Activated CD4-positive, CD25-positive, alpha-beta regulatory T cell treated with anti-CD3 and anti-CD28 coated beads, Interleukin-2, amount 50 U/mL, for 16 hours (primary cell): ENCODE results near the gene LRP1B.
"Not testable (repeated sequence)": the region's sequence is repeated elsewhere in the genome, so short reads cannot be mapped to it uniquely, and the experiment has no call there.

Experiments used
- DNase-seq: peaks from one replicate; pipeline ENCODE4 v3.0.0-alpha.2; 2020; ENCODE audit warnings: low read depth, low spot score

LRP1B gene

DNA sequence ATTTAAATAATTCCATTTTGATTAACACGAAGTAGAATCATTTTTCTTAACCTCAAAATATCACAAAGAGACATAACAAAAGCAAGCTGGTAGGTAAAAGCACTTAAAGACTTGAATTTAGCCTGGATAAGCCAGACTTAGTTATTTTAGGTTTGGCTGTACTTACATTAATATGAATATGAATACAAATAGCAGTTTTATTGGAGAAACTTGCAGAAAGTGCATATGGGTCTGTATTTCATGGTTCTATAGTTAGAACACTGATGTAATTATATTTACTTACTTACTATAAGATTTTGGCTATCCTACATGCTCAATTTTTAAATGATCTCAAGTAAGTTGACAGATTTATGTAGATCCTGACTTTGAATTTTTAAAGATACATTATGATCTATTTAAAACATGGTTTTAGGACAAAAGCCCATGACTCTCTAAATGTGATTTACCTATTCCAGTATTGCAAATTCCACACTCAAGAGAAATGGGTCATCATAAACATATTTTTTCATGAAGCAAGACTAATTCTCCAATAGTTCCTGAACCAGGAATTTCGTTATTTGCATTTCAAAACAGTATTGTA lies 1775.2 kb downstream of the LRP1B start:
- no peak for DNase-seq

DNA sequence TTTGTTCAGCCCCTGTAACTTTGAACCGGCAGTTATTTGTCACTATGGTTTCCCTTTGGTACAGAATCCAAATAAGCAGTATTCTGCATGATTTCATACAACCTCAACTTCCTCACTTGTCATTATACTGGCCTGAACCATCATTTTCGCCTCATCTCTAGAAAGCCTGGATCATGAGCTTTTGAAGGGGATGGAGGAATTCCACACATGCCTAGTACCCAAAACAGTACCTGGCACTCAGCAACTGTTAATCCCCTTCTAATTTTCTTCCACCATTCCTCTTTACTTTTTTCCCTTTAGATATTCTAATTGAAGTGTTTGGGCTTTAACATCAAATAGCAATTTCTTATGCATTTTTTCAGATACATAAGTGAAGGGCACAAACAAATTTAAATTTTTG lies 1776.3 kb downstream of the LRP1B start:
- no peak for DNase-seq

DNA sequence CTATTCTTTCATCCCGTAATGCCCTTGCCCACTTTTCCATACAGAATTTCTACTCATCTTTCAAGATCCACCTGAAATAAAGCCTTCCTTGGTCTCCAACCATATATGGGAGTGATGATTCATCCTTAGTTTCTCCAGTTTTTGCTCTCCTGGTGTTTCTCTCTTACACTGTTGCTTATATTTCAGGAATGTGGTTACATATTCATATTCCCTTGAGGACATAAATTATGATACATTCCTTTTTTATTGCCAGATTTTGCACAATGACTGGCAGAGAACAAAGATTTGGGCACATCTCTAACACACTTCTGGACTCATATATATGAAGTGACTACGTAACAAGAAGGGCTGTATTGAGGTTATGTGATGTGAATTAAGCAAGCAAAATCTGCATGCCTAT lies 1777.3 kb downstream of the LRP1B start:
- DNase-seq, result no peak

DNA sequence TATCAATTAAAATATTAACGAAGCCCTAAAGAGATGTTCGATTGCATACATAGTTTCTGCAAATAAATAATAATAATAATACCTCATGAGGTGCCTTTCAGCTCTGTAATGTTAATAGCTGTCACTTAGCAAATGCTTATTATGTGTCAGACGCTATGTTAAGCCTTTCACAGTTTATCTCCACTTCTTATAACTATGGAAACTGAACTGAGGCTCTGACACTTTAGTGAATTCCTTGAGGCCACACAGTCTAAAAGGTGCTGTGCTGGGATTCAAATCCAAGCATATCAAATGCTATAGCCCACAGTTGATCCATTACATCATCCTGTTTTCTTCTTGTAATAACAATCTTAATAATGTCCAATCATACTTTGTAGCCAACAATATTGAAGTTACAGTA lies 1779.1 kb downstream of the LRP1B start:
- no peak for DNase-seq

DNA sequence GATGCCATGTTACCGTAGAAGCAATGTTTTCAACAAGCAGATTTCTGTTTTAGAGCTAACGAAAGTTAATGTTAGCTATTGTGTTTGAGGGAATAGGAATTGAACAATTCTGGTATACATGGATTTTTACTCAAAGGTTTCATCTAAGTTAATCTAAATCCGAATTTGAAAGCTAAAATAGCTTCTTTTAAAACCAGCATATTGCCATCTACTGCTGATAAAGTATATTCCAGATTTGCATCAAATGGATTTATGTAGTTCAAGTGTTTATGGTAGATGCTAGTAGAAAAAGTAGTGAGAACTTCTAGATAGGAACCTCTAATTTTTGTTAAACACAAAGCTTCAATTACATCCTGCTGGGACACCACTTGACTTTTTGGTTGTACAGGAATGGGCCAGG lies 1781.1 kb downstream of the LRP1B start:
- no peak for DNase-seq

DNA sequence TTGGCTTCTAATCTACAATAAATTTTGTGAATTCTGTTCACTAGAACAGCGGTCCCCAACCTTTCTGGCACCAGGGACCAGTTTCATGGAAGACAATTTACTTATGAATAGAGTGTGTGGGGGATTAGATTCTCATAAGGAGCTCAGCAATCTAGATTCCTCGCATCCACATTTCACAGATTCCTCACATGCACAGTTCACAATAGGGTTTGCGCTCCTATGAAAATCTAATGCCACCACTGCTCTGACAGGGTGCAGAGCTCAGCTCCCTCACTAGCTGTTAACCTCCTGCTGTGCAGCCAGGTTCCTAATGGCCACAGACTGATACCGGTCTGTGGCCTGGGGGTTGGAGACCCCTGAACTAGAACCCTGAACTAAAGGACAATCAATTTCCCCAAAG lies 1782.0 kb downstream of the LRP1B start:
- DNase-seq, result no peak

DNA sequence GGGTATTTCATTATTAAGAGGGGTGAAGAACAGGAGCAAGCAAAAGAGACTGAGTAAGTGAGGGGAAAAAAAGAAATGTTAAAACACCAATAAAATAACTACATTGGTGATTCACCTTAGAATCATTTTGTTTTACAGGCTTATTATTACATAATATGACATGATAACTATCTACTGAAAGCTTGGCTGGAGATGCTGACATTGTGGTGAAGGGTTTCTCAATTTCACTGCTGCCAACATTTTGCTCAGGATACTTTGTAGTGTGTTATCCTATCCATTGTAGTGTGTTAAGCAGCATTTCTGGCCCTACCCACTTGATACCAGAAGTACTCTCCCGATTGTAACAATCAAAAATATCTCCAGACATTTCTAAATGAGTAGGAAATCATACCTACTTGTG lies 1786.0 kb downstream of the LRP1B start:
- no peak for DNase-seq

DNA sequence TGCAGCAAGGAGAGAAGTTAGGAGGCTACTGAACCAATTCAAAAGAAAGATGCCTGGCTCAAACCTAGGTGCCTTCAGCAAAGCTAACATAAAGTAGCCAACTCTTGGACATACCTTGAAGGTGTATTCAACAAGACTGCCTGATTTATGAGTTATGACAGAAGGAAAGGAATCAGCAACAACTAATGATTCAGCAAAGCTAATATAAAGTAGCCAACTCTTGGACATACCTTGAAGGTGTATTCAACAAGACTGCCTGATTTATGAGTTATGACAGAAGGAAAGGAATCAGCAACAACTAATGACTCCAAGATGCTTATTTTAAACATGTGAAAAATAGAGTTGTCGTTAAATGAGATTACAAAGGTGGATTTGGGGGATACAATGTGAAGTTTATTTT lies 1786.5 kb downstream of the LRP1B start:
- not testable (repeated sequence) for DNase-seq

DNA sequence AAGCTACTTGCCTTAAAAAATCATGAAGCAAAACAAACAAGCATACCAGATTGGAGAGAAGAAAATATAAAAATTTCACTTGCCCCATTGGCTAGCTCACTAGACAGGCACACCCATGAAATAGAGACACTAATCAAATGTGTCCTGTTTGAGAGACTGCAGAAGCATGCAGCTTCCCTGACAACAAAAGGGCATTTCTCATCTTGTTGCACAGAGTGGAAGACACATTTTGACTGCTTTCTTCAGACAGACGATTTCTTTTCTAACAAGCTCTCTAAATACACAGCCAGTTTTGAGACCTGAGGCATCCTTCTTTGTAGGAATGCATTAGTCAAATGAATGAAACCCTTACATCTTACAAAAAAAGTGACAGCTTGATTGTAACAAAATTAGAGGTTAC lies 1792.0 kb downstream of the LRP1B start:
- no peak for DNase-seq

DNA sequence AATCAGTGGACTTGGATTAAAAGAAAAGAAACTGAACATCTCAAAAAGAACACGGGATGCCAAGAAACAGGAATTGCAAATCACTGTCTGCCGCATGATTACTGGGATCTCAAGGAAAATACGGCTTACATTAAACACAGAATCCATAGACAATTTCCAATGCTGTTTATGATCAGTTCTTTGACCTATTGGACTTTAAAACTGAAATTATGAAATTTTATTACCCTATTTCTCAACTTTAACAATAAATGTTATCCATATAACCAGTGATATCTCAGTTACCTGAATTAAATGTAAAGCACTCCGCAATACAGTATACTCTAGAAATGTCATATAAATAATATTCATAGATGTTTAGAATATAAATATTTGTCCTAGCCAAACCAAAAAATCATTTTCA lies 1793.8 kb downstream of the LRP1B start:
- DNase-seq, result no peak

DNA sequence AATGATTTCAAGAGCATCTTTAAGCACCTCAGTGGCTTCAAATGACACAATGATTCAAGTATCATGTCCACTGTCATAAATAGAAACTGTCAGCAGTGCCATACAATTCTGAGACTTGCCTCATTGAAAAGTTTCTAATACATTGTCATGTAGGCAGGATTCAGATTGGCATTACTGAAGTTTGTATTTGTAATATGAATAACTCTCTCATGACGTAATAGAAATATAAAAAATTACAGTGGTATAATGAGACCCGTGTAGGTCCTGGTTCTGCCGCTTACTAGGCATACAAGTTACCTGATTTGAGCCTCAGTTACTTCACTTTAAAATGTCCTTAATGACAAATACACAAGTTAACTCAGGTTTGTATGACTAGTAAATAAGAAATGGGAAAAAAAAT lies 1814.5 kb downstream of the LRP1B start:
- DNase-seq, result no peak

DNA sequence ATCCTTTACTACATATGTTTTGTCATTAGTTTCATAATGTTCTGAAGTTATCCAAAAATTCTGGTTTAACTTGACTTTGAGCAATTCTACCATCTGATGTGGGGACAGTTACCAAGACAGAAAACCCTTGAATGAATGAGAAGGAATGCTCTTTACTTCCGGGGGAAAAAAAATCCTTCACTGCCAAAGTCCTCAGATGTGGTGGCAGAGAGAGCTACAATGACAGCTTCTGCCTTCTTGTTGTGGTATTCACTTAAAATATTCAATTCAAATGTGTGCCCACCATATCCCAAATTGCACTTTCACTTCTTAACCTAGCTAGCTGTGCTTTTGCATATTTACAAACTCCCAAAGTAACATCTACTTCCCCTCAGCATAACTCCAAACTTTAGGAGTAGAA lies 1818.9 kb downstream of the LRP1B start:
- DNase-seq, result no peak

DNA sequence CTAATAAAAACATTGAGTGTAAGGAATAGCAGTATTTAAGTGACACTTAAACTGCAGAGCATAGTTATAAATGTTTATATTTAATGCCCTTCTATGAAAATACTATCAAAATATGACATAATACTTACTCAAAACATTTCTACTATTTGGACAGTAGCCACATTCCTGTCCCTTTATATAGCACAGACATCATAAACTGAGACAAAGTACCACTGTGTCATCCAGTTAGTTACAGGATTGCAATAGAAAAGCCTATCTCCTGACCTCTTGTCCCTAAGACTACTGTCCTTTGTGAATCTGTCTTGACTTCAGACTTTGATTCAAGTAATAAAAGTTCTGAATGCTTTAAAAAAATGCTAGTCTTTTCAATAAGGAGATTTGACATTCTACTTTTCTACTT lies 1822.1 kb downstream of the LRP1B start:
- no peak for DNase-seq

DNA sequence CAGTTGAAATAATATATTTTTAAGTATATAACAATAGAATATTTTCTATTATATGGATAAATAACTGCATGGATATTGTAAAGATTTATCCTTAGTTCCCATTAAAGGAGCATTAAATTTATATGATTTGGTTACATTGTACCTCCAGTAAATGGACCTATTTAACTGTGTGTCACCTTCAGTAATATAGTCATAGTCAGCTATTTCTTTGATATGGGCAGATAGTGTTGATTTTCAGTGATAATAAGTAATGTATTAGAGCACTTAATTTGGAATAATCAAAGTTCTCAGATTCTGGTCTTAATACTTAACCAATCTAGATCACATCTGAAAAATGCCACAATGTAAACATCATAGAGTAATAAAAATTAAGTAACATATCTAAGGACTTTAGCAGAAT lies 1823.3 kb downstream of the LRP1B start:
- DNase-seq, result no peak

DNA sequence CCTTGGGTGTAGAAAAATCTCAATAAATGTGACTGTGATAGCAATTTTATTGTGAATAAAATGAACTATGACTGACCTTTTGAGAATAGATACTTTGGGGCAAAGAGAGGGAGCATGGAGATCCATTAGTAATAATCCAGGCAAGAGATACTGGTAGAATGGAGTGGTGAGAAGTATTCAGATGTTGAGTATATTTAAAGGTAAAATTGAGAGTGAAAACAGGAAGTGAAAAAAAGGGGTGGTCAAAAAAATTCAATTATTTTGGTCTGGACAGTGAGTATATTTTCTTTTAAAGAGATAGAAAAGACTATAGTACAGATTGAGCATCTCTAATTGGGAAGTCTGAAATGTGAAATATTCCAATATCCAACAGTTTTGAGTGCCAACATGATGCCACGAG lies 1835.0 kb downstream of the LRP1B start:
- DNase-seq, result no peak

DNA sequence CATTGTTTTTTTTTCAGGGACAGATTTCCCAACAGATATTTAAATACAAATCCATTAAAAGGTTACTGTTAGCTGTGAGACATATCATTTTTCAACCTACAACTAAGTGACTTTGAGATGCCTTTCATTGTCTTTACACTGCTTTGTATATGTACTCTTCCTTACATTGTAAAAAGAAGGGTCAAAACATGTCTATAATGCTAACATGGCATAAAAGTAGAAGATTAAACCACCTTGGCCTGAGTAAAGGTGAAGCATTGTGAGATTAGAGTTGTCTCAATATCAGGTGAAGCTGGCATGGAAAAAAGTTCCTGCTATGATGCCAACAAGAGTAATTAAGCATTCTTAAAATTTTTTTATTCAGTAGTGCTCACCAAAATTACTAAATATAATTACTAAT lies 1842.1 kb downstream of the LRP1B start:
- no peak for DNase-seq

DNA sequence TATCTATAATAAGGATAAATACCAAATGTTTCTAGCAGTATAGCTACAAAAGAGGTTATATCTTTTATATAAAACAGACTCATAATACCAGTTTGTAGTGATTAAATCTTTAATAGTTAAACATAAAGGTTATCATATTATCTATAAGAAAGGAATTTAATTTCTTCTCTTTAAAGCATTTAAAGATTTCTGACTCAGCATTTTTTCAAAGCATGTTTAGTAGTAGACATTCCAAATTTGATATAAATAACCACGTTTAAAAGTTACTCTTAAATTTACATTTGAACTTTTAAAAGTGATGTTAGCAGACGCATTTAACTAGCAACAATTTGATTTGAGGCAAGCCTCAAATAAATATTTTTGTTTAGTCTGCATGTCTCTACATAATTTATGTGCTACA lies 1842.6 kb downstream of the LRP1B start:
- no peak for DNase-seq

DNA sequence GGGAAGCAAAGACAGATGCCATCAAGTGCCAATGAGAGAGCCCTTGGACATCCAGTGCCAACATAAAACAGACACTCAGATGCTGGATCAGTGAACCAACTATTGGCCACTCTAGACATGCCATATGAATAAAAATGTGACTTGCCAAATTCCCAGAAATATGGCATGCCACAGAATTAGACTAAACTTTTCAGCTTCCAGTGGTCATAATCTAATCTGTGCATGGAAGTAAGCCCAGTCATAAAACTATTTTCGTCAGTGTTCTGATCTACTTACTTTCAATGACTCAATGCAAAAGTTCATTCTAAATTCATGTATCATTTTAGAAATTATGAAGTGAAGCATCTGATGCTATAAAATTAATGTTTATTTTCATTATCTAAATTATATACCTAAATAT lies 1844.4 kb downstream of the LRP1B start:
- DNase-seq, result no peak

DNA sequence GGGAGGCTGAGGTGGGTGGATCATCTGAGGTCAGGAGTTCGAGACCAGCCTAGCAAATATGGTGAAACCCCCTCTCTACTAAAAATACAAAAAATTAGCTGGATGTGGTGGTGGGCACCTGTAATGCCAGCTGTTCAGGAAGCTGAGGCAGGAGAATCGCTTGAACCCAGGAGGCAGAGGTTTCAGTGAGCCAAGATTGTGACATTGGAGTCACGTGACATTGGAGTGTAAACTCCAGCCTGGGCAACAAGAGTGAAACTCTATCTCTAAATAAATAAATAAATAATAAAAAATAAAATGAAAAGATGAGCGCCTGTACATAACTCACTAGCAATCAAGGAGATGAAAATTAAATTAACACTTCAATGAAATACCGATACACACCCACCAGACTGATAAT lies 1853.5 kb downstream of the LRP1B start:
- DNase-seq, result not testable (repeated sequence)

DNA sequence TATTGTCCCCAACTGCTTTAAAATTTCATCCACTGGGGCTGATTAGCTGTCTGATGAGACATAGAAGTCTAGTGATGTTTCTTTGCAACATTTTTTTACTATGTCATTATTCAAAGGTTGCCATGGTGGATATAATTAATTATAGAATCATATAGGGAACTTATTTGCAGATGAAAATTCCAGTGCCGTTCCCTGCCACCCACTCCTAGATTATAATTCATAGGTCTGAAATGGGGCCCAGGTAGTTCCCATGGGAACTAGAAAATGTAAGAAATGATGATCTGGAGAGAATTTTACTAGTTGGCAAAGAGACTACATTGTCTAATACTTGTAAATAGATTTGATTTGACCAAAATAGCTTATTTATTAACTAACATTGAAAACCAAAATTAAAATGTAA lies 1854.2 kb downstream of the LRP1B start:
- no peak for DNase-seq

DNA sequence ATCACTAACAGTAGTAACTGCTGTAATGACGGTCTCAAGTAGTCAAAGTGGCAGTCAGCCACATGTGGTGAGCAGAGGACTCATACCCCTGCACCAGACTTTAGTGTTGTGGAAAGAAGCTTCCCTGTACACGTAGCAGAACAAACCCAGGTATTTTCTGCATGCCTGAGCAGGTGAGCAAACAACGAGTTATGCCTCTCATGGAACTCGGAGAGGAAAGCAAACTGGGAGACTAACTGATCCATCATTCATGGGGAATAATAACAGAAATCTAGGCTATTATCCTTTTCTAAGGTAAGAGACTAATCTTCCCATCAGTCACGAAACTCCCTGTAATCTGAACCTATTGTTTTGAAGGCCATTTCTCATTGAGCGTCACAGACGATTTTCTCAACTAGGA lies 1855.4 kb downstream of the LRP1B start:
- DNase-seq, result no peak

DNA sequence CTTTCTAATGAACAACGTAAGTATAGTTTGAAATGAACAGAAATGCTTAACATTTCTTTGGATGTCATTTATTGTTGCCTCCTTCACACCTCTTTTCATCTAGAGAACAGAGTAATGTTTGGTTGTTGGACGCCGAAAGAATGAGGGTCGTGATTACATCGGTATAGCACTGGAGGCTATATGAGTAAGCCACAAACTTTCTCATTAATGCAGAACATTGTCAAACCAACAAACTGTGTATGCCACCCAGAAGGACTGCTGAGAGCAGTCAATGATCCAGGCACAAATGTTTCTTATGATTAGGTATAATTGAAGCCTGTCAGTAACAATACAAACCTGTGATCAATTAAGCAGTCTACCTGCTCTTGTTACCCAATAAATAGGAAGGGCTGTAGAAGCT lies 1855.9 kb downstream of the LRP1B start:
- DNase-seq, result no peak

DNA sequence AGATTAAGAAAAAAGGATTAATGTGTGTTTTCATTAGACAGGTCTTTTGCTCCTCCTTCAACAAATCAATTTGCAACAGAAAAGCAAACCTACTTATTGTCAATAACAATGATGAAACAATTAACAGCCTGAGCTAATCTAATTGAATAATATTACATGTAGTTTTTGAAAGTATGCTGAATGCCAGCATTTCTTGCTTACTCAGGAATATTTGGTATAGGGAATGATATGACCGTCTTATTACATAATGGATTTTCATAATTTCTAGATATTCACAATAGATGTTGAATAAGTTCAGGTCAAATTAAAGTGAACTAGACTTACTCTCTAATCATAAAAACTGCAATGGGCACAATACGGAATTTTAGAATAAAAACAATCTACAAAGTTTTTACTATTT lies 1856.9 kb downstream of the LRP1B start:
- DNase-seq, result no peak

DNA sequence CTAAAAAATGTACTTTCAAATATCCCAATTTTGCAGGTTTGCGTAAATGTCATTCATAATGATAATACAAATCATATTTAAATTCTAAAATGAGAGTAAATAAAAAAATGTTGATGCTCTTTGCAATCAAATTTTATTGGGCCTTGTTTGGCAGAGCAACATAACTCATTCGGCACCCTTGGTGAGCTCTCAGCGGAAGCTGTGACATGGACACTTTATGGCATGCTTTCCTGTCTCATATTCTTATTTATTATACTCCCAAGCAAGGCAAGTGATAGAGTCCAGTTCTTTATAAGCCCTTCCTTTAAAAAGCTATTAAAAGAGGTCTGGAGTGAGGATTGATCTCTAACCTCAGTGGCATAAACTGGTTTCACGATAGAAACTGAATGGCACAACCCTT lies 1857.4 kb downstream of the LRP1B start:
- no peak for DNase-seq

DNA sequence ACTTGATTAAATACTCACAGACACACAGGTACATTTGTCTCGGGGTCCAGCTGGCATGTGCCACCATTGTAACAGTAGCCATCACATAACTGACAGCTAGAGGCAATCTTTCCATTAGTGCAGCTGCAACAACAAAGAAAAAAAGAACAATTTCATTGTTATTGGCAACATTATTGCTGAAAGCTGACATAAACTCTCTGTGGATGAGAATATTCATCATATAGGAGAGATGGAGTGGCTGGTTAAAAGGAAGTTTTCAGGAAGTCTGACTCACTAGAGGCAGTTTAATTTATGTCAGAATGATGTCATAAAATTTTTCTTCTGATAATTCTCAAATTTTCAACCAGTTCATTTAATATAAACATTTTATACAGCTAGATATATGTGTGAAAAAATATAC lies 1860.6 kb downstream of the LRP1B start:
- no peak for DNase-seq
